Inflammatory macrophage treated with lipopolysaccharide for 1 hour (primary cell): ENCODE measurements around the gene NR0B1.

Experiments
- DNase-seq, 2 donors: peaks; one replicate each; pipeline ENCODE4 v3.0.0-alpha.2; 2020 to 2022

NR0B1 gene

GRCh38 chrX:30270639-30271038 is 38.6 kb downstream of the NR0B1 start:
- no peak for DNase-seq

GRCh38 chrX:30262763-30263162 is 46.4 kb downstream of the NR0B1 start:
- no peak for DNase-seq

DNA sequence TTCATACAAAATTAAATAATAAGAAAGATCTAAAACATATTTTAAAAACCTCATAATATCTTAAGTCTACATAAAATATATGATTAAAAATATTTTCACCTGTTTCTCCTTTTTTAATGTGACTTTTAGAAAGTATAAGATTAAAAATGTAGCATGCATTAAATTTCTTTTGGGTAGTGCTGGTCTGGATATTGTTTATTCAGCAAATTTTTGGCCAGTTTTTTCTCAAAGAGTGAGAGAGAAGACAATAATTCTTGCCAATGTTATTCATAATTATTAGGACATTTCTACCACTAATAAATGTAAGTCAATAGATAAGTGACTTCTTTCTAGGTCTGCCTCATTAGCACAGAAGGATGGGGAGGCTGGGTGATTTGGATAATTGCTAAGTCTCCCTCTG is 48.2 kb downstream of the NR0B1 start:
- no peak for DNase-seq

DNA sequence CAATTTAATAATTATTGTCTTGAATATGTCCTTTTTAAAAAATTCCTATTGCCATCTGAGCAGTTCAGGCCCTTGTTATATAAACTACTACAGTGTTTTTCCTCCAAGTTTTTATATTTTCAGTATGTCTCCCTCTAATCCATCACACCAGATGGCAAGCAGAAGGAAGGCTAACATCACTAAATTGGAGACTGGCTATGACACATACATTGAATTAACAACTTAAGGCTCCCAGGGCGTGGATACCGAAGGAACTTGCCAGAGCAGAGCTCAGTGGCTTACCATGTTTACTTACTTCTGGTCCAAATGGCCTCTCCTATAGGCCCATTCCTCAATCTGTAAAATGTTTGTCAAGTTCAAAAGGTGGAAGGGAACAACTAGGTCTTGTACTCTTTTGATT is 49.3 kb downstream of the NR0B1 start:
- no peak for DNase-seq
